Fibroblast of lung (primary cell): ENCODE results near the gene ERBB4. TPM values are rescaled to one million over a fixed set of nuclear protein-coding genes. Genes with fewer than 3 reads are reported as not detected.
A peak's percentile ranks its signal among the peaks of the same experiment; 100 is the strongest.

Source experiments
- DNase-seq, 2 donors: peaks; one replicate each; pipeline versions ENCODE4 v3.0.0 to v3.0.0-alpha.2; 2010; ENCODE audit warnings: low read depth in 2 of 2
- H2AFZ ChIP-seq: 2 replicates; pipeline ENCODE4 v1.5.1; 2012; ENCODE audit warnings: low read length, control low read depth, inconsistent platforms
- H3K27ac ChIP-seq: 2 replicates; pipeline ENCODE4 v1.5.1; 2011; ENCODE audit warnings: low read length, control low read depth; ENCODE audit not compliant: insufficient read depth
- H3K27me3 ChIP-seq: 2 replicates; pipeline ENCODE4 v1.5.1; 2011; ENCODE audit warnings: mild to moderate bottlenecking, low read length; ENCODE audit not compliant: control insufficient read depth, insufficient read depth
- H3K36me3 ChIP-seq: 2 replicates; pipeline ENCODE4 v1.5.1; 2011; ENCODE audit warnings: low read length; ENCODE audit not compliant: control insufficient read depth, insufficient read depth
- H3K4me1 ChIP-seq: 2 replicates; pipeline ENCODE4 v1.5.1; 2011; ENCODE audit warnings: low read length; ENCODE audit not compliant: control insufficient read depth, insufficient read depth; ENCODE audit errors: extremely low read depth
- H3K4me2 ChIP-seq: 2 replicates; pipeline ENCODE4 v1.5.1; 2011; ENCODE audit warnings: low read length, control low read depth; ENCODE audit not compliant: insufficient read depth; ENCODE audit errors: extremely low read depth
- H3K4me3 ChIP-seq, 4 experiments: fragments of 200-600 bp in 1 of 4; sonication (generic) in 1 of 4; replicated peaks in 1 of 4; 2 replicates each; pipeline ENCODE4 v1.5.1; 2011 to 2016; ENCODE audit warnings: low read length in 4 of 4, low read depth in 3 of 4, mild to moderate bottlenecking in 3 of 4, control low read depth in 2 of 4, inconsistent platforms in 1 of 4, mixed read lengths in 1 of 4; ENCODE audit not compliant: insufficient read depth in 1 of 4; ENCODE audit errors: control extremely low read depth in 1 of 4
- H3K79me2 ChIP-seq: 2 replicates; pipeline ENCODE4 v1.5.1; 2012; ENCODE audit warnings: mild to moderate bottlenecking, low read length, inconsistent platforms; ENCODE audit not compliant: control insufficient read depth, insufficient read depth
- H3K9ac ChIP-seq: 2 replicates; pipeline ENCODE4 v1.5.1; 2011; ENCODE audit warnings: mild to moderate bottlenecking, low read length, control low read depth; ENCODE audit not compliant: insufficient read depth
- H3K9me3 ChIP-seq: 2 replicates; pipeline ENCODE4 v1.5.1; 2012; ENCODE audit warnings: low read depth, low read length; ENCODE audit not compliant: control insufficient read depth, insufficient read depth
- H4K20me1 ChIP-seq: 2 replicates; pipeline ENCODE4 v1.5.1; 2011; ENCODE audit warnings: low read length; ENCODE audit not compliant: control insufficient read depth, insufficient read depth; ENCODE audit errors: extremely low read depth
- EZH2 ChIP-seq: IDR thresholded peaks from 2 replicates; pipeline ENCODE4 v1.5.1; 2012; ENCODE audit warnings: low read length, control low read depth, mild to moderate bottlenecking; ENCODE audit errors: missing control alignments
- polyA plus RNA-seq, 2 donors: library from polyadenylated mRNA; depleted of rRNA in 1 of 2; stranded (reverse) in 1 of 2; unstranded in 1 of 2; fragments of >200 nt; gene quantifications; 2 replicates each; pipeline ENCODE4 v1.2.1, GENCODE V29; 2011 to 2012; ENCODE audit warnings: missing spikeins in 1 of 2
- total RNA-seq: library from RNA; depleted of rRNA; stranded (reverse); fragments of >200 nt; gene quantifications from 2 replicates; pipeline ENCODE4 v1.2.1, GENCODE V29; 2014
- TF ChIP-seq, protein P1 (sequence below), 2 donors: IDR thresholded peaks in 1 of 2; conservative IDR thresholded peaks in 1 of 2; 1 replicate in 1 of 2; 2 replicates in 1 of 2; pipeline ENCODE4 v1.5.1; 2011 to 2012; ENCODE audit warnings: low read length in 2 of 2, control low read depth in 1 of 2, inconsistent platforms in 1 of 2, low read depth in 1 of 2, mild to moderate bottlenecking in 1 of 2

The ERBB4 gene
- total and polyA plus RNA-seq, 2 donors (not counting 1 experiment from before 2014, with no cell fraction given): 0.08 to 0.17 TPM

DNA sequence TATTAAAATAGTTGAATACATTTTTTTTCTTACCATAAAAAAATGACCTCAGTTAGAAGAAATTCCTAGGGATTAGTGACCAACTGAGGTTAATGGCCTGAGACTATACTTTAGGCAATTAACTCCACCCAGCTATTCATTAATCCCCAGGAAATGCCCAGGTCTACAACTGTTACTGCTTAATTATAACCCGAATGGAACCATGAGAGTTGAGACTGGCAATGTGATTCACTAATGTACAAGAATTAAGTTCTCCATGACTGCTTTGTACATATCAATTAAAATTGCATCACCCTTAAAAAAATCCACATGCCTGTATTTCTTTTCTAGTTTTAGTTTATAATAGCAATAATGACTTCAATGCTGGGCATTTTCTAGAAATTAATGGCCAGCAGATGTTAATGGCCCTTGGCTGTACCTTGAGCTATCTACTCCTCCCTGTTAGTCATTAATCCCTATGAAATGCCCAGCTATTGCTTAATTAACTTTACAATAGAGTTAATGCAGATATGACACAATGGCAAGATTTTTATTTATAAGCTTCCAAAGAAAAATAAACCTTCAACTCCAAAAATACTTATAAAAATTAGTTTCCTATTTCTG lies 44.1 kb downstream of the ERBB4 start:
- H3K9me3 ChIP-seq: no peaks in the 10 kb centered on the region
- H3K27me3 ChIP-seq: no peaks in the 10 kb centered on the region
- H3K36me3 ChIP-seq: no peaks in the 10 kb centered on the region
- H3K4me3 ChIP-seq: no peak overlapping the region
- no peaks in the 10 kb centered on the region for H3K79me2 ChIP-seq
- no peaks in the 10 kb centered on the region for H4K20me1 ChIP-seq
- TF ChIP-seq EZH2: no peak
- TF ChIP-seq, protein P1, sequence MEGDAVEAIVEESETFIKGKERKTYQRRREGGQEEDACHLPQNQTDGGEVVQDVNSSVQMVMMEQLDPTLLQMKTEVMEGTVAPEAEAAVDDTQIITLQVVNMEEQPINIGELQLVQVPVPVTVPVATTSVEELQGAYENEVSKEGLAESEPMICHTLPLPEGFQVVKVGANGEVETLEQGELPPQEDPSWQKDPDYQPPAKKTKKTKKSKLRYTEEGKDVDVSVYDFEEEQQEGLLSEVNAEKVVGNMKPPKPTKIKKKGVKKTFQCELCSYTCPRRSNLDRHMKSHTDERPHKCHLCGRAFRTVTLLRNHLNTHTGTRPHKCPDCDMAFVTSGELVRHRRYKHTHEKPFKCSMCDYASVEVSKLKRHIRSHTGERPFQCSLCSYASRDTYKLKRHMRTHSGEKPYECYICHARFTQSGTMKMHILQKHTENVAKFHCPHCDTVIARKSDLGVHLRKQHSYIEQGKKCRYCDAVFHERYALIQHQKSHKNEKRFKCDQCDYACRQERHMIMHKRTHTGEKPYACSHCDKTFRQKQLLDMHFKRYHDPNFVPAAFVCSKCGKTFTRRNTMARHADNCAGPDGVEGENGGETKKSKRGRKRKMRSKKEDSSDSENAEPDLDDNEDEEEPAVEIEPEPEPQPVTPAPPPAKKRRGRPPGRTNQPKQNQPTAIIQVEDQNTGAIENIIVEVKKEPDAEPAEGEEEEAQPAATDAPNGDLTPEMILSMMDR (conservative IDR thresholded peaks at IDR 0.05 in 1 of 2, IDR thresholded peaks at IDR 0.05 in 1 of 2; ENCODE audit: low read depth in 1 of 2, low read length in 2 of 2): no peak
- no peak for DNase-seq
- no peak overlapping the region for H3K27ac ChIP-seq
- H3K4me1 ChIP-seq: no peaks in the 10 kb centered on the region
- no peak overlapping the region for H3K4me2 ChIP-seq
- H3K9ac ChIP-seq: no peak overlapping the region
- no peak overlapping the region for H2AFZ ChIP-seq

DNA sequence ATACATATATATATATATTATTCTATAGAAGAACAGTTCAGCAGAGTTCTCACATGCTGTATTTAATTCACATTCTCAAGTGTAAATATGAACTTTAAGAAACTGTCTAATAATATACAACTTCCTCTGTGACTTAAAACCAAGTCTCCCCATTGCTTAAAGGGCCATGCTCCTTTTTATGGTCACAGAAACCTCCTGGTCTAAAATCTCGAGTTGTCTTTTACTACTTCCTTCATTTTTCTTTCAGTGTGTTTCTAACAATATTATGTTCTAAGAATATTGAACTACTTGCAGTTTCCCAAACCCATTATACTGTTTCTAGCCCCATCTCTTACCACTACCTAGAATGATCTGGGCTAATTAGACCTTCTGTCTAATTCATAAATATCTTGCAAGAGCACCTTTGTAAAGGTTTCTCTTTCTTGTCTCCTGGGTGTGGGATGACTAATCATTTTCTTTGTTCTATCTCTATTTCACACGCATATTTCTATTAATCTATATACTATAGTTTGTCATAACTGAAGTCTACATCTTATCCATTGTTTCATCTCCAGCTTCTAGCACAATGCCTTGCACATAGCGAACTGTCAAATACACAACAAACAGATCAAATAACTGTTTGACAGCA lies 48.8 kb downstream of the ERBB4 start:
- no peaks in the 10 kb centered on the region for H3K4me1 ChIP-seq
- no peaks in the 10 kb centered on the region for H3K36me3 ChIP-seq
- H3K9ac ChIP-seq: no peak overlapping the region
- H3K27me3 ChIP-seq: no peaks in the 10 kb centered on the region
- no peak overlapping the region for H2AFZ ChIP-seq
- no peak overlapping the region for H3K27ac ChIP-seq
- no peak overlapping the region for H3K4me2 ChIP-seq
- H4K20me1 ChIP-seq: no peaks in the 10 kb centered on the region
- no peak for TF ChIP-seq EZH2
- TF ChIP-seq, protein P1 (conservative IDR thresholded peaks at IDR 0.05 in 1 of 2, IDR thresholded peaks at IDR 0.05 in 1 of 2; ENCODE audit: low read depth in 1 of 2, low read length in 2 of 2): no peak
- no peaks in the 10 kb centered on the region for H3K9me3 ChIP-seq
- no peak overlapping the region for H3K4me3 ChIP-seq
- no peak for DNase-seq
- no peaks in the 10 kb centered on the region for H3K79me2 ChIP-seq

- H3K4me1 ChIP-seq: no peaks in the 10 kb centered on the region
- no peaks in the 10 kb centered on the region for H3K27me3 ChIP-seq
- H4K20me1 ChIP-seq: no peaks in the 10 kb centered on the region
- TF ChIP-seq, protein P1 (conservative IDR thresholded peaks at IDR 0.05 in 1 of 2, IDR thresholded peaks at IDR 0.05 in 1 of 2; ENCODE audit: low read depth in 1 of 2, low read length in 2 of 2): no peak
- TF ChIP-seq EZH2: no peak
- no peak overlapping the region for H2AFZ ChIP-seq
- H3K36me3 ChIP-seq: no peaks in the 10 kb centered on the region
- no peak overlapping the region for H3K27ac ChIP-seq
- no peak overlapping the region for H3K4me3 ChIP-seq
- H3K4me2 ChIP-seq: no peak overlapping the region
- no peaks in the 10 kb centered on the region for H3K79me2 ChIP-seq
- H3K9me3 ChIP-seq: no peaks in the 10 kb centered on the region
- no peak overlapping the region for H3K9ac ChIP-seq
- peak in 1 of 2 donors; percentile 1 for DNase-seq
Measured at GRCh38 chr2:212488611-212489010, 50.0 kb downstream of the ERBB4 start.
